NOMO-1 (cell line): ENCODE results near the gene C1QTNF5.

Experiments
- DNase-seq, 2 experiments: peaks; one replicate each; lab custom pipeline; 2025; ENCODE audit not compliant: unreplicated experiment in 2 of 2; lab: John Stamatoyannopoulos, UW

C1QTNF5 gene

DNA sequence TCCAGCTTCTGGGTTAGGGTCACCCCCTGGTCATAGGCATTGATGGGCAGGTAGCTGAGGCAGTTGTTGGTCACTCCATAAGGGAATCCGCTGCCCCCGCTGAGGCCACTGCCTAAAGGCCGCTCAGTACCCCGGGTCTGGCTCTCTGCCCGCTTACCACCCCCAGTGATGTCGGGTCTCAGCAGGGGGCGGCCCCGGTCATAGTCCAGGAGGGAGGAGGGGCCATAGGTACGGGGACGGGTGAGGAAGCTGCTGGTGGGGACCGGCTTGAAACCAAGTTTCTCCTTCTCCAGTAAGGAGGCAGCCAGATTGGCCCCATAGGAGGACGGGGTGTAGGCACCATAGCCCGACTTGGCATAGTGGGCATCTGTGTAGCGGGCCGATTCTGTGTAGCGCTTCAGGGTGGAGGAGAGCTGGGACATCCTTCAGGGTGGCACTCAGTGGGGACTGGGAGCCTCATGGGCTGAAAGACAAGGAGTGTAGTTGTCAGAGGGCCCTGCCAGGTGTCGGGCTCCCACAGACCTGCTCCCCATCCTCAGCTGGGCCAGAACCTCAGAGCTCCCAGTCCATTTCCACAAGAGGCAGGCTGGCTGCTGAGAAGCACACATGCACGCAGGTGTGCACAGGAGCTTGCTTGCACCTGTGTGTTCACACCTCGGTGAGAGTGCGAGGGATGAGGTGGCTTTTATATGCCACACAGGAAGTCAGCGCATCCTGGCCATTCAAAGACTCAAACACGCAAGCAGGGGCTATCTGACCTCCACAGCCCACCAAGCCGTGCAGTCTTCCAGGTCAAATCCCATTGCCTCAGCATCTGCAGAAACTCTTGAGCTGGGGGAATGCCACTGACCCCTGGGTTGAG lies 32.6 kb upstream of the C1QTNF5 start:
- DNase-seq = no peak

DNA sequence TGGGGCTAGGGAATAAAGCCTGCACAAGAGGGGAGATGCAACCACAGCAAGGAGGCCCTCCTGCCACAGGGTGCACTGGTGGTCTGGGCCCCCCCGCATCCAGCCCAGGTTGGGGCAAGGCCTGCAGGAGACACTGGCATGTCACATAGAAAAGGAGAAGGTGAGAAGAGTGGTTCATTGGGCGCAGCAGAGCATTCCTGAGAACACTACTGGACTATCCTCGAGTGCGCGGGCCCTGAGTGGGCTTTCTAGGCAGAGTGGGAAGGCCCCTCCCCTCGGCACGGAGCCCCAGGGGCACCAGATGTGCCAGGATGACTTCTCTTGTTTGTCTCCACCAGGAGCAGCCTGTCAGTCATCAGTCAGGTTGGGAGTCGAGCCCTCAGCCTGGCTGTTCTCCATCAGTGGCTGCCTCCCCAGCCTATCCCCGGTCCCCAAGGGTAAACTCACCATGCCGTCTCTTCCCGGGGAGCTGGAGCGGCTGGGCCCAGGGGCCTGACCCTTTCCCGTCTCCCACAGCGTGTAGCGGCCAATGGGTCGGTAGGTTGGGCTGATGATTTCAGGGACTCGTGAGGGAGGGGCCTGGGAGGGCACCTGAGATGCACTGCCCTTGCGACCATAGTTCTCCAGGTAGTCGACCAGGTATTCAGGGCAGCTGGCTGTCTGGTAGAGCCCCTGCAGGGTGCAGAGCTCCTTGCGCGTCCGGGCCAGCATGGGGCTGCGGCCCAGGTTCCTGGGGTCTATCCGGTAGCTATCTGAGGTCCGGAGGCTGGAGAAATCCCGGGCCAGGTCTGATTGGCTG lies 31.8 kb upstream of the C1QTNF5 start:
- no peak for DNase-seq

DNA sequence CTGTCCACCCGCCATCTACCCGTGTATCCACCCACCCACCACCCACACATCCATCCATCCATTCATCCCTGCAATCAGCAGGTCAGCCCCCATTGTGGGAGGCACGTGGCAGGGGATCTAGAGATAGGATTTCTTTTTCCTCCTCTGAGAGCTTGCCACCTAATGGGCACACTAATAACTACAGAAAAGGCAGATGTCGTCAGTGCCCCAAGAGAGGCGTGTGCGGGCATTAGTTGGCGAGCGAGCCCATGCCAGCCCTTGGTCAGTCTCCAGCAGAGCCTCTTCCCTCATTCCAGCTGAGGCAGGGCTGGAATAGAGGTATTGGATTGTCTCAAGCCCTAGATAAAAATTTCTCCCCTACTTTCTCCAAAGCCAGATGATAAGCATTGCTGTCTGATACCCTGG lies 31.1 kb upstream of the C1QTNF5 start:
- no peak for DNase-seq

DNA sequence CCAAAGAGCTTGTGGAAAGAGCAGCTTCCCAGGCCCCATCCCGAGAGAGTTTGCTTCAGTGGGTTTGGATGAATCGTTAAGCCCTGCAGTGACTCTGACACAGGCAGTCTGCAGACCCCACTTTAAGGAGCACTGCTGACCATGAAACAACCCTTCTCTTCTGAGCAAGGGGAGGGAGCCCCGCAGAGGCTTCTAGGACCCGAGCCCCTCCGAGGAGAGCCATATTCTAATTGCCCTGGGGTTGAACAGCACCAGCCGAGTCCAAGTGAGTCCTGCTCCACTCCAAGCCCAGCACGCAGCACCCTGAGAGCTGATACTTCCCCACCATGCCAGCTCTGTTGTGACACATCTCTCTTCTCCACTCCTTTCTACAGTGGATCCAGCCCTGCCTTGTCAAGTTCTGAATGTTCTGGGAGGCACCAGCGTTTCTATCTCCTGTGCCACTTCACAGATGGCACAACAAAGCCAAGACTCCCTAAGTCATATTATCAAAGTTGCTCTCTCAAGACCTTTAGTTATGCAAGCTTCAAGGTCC lies 30.5 kb upstream of the C1QTNF5 start:
- DNase-seq = no peak

DNA sequence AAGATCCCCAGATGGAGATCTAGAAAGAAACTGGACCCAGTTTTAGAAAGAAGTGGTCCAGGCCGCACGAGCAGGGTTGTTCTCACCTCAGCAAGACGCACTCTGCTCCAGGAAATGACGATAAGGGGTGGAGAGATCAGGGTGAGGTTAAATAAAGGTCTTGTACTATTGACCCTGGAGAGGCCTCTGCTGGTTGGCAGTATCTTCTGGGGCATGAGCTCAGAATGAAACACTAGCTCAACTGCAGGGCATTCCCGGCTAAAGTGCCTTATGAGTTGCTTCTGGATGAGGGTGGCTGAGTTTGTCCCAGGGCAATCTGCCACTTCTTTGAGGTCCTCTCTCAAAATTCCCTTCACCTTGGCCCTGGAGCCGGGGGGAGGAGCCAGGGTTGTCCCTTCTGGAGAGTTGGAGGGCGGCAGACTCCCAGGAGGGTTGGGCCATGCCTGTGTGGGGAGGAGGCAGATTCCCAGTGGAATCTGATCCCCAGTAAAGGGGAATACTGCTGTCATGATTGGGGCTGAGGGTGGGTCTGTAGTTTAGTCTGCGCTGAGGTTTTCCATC lies 29.9 kb upstream of the C1QTNF5 start:
- peak; percentile 35 to 53 for DNase-seq

DNA sequence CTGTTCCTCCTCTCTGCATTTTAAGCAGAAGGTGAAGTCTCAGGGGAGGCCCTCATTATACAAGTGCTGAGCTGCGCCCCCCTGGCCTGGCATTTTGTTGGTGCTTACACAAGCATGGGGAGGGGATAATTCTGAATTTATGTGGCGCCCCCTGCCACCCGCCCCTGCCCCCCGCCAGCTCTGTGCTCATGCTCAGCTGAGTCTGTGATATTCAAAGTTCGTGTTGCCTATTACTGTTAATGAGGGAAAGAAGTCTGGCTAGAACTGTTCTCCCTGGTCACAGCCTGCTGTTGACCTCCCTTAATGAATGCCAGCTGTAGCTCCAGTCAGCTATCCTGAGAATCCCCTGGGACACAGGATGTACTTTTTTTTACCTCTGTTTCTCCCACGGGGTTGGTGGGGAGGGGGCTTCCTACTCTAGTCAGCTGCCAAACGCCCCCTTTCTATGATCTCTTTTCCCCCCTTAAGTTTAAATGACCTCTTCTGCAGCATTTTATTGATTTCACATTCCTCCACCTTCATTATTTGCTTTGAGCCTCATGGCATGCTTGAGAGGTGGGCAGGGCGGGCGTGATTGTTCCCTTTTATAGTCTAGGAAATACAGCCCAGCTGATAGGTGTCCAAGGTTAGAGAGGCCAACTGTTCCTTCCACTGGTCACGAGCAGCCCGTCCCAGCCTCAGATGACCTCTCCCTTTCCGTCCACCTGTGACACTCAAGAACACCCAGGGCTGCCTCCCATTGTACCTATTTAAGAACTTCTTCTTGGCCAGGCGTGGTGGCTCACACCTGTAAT lies 28.6 kb upstream of the C1QTNF5 start:
- DNase-seq = no peak

DNA sequence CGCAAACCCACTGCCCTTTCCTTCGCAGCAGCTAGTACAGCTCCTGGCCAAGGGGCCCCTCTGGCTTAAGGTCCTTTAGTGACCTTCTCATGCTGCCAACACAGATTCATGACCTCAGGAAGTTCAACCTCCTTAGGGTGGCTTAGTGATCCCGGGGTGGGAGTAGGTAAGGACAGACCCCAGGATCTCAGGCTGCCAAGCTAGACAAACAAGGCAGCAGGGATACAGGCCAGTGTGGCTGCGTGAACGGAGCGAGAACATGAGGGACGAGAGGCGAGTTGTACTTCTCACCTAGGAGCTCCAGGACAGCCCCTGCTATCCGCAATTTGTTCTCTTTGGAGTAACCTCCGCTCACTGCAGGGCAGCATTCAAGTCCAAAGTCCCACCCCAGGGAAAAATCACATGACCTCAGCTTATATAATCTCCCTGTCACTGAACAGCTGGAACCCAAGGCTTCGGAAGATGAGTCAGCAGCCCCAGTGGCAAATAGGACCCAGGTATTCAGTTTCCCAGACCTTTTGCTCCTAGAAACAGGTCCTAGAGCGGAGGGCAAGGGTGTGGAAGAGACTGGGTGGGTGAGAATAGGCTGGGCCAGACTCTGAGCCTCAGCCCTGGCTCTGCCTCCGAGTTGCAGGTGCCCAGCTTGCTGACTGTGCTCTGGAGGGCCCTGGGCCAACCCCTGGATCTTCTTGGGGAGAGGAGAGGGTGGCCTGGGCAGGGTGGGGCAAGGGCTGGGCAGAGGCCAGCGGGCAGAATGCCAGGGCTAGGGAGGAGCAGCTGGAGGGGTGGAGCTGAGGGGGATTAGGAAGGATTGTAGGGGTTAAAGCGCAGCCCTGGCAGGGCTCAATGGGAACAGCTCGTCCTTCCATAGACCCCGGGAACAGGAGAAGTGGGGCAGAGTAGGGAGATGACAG lies 27.7 kb upstream of the C1QTNF5 start:
- DNase-seq = peak in 1 of 2 experiments; percentile 34

DNA sequence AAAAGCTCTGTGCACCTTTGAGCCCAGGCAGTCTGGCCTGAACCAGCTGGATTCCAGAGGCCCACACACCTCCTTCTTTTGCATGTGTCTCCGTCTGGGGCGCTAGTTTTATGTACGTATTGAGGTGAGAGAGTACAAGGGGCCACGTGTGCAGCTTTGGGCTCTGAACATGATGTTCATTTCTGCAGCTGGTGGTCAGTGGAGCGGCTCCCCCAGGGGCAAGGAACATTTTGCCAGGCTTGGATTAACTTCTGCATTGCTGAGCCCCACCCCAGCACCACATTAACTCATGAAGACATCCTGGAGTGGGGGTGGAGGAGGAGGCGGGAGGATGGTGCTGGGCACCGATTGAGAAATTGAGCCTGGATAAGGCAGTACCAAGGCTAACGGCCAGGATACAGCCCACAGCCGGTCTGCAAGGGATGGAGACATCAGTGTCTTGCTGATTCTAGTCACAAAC lies 27.0 kb upstream of the C1QTNF5 start:
- peak; percentile 73 to 86 for DNase-seq

DNA sequence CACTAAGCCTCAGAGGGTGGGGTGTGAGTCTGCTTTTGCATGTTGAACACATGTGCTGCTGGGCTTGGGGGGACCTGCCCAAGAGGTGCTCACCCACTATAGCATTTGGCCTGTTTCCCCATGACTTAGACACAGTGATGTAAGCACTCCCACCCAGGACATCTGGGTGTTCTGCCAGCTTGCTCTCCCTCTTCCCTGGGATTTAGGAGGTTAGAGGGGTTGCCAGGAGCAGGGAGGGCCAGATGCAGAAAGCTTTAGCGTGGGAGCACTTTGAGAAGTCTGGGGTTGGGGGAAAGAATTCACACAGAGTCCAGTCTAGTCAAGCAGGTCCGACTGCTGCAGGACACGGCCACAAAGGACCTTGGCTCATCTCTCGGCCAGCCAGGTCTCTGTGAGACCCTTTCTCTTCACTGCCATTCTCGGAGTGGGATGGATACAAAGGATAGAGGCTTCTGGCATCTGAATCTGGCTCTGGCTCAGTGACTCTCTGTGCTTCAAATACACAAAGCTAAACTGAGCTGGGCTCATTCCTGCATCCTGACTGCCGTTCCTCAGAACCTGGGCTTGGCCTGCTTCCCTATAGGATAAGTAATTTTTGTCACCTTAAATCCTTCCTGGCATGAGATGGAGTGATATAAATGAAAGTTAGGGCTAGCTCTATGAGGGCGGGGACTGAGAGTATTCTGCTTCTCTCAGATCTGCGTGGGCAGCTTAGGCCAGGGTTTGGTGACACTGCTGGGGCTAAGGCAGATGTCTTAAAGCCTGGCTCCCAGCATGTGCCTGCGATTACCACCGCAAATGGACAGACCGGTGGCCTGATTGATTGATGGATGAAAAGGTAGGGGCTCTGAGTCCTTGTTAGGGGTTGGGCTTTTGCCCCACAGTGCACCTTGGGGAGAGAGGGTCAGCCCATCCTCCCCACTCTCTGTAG lies 26.3 kb upstream of the C1QTNF5 start:
- DNase-seq = no peak

DNA sequence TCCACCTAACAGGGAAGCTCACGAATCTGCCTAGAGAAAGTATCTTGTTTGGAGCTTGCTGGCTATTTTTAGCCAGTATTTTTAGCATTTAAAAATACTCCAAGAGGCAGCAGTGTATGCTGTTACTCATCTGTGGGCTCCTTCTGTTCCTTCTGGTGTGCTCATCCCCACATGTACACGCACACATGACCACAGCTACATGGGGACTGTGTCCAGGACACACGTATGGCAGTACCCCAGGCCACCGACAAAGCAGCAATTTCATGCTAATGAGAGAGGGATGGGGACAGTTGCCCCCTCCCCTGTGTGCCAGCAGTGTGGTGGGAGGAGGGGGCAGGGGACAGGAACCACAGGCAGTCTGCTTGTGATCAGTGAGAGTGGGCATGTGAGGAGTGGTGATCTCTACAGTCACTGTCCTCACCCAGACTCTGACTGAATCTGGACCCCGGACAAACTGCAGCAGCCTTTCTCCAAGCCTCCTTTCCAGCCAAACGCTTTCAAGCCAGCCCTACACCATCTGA lies 24.4 kb upstream of the C1QTNF5 start:
- DNase-seq = no peak

DNA sequence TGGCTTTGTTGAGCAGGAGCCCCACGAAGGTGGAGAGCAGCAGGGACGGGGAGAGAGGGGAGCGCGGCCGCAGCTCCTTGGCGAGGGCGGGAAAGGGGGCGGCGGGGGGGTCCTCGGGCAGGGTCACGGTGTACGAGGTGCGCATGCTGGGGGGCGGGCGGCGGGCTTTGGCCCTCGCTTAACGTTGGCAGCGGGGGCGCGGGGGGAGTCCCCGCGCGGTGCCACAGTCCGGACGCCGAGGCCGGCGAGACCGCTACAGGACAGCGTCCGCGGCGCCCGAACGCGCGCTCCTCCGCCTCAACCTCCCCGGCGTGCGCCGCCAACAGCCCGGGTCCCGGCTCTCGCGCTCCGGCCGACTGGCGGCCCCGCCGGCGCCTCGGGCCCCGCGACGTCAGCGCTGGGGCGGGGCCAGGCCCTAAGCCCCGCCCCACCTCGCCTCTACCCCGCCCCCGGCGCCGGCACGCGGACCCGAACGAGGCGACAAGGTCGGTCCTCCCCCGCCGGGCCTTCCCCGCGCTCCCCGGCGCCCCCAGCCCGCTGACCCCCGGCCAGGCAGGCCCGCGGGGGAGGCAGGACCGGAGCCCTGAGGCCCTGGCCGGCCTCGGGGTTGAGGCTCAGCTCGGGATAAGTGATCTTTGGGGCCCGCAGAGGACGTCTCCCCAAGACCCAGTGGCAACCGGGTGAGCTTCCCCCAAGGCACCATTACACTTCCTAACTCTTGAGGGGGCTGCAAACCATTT lies 23.3 kb upstream of the C1QTNF5 start:
- DNase-seq = peak; percentile 49 to 57

DNA sequence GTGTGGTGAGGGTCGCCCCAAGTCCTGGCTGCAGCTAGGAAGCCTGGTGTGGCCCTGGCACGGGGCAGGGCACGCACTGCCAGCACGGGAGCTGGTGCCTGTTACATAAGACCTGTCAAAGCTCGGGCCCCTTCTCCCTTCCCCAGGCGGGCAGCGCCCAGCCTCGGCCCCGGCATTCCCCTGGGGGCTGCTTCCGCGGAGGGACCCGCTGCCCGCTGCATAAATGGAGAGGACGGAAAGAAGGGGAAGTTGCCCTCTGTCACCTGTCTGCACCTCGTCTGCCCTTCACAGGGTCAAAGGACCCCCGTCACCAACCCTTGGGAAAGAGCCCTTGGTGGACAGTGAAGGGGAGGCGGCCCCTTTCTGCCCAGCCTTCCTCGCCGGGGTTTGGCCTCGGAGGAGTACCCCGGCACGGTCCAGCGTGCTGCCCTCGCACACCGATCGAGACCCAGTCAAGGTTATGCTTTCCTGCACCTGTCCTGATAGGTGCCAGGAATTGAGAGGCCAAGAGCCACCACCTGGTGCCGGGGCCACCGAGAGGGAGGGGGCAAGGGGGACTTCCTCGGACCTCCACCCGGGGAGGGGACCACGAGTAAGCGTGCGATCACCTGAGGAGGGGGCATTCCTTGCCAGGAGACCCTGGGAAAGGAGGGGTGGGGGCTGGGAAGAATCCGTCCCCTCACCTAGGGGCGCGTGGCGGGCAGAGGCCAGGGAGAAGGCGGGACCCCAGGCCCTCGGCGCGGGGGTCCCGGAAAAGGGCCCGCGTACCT lies 22.6 kb upstream of the C1QTNF5 start:
- DNase-seq = no peak

DNA sequence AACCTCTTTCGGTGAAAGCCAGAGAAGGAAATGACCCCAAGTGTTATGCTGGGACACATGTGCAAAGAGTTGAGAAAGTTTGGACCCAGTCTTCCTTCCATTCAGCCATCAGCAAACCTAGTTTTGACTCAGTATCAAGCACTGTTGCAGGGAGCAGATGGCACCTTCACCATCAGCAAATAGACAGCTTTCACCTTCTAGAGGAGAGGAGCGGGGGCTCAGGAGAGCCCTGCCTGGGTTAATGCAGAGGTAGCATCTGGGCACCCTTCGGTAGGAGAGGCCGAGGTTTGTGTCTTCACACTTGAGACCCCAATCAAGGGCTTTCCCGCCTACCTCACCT lies 22.0 kb upstream of the C1QTNF5 start:
- DNase-seq = no peak

DNA sequence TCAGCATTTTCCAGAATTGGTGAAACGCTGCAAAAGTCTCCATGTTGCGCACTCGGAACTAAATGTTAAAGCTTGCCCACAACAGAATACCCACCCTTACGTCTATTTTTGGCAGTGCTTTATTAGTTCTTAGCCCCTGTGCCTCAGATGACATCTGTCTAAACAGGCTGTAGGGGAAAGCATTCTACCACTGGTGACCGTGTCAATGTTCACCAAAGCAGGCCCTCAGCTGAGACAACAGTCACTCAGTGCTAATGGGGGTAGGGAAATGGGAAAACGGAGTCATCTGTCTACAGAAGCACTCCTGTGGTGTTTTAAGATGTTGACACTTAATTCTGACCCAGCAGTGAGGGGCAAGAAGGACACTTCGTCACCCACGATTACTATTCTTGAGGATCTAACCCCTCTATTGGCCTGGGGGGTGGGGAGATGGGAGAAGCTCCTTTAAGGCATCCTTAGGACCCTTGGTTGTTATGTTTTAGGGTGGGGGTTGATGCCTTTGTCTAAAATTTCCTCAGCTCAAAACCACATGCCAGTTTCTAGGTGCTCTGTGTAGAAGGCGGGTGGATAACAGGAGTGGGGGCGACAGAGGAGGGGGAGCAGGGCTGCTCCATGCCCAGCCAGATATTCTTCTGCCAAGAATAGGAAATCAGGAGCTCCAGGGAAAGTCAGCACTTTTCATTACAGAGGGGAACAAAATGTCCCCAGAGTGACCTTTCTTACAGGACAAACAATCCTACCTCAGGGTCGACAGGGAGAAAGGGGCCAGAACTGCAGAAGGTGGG lies 21.4 kb upstream of the C1QTNF5 start:
- DNase-seq = no peak

DNA sequence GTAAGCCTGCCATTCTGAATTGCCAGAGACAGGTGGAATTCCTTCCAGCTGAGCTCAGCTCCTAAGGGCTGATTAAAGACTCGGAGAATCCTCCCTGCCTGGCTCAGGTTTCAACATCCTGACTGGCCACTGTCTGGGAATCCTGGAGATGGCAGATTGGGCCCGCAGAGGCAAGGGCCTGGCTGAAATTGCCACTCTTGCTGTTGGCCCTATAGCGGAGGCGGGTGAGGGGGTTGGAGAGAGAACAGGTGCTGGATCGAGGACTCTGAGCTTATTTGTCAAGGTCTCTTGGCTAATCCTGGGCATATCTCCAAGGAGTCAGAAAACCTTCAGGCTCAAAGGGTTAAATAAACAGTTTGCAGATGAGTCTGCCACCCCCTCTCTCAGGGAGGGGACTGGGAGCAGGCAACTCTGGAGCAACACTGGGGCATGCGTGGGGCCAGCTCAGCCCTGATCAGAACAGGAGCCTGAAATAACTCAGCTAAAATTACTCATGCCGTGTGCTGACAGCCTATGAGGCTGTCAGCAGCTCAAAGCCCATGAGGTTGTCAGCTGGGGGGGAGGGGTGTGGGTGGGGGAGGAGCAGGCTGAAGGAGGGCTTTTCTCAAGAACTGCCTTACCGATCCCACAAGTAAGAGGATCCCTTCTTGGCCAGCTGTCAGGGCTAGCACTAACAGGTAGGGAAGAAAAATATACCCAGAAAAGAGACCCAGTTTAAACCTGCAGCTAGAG lies 20.5 kb upstream of the C1QTNF5 start:
- peak; percentile 53 to 81 for DNase-seq
